COR-L47 (cell line): Measurements from ENCODE around the gene DOK6.
A peak's percentile ranks its signal among the peaks of the same experiment; 100 is the strongest.

Source experiments
- DNase-seq: peaks from one replicate; lab custom pipeline; 2025; lab: John Stamatoyannopoulos, UW

The DOK6 gene

DNA sequence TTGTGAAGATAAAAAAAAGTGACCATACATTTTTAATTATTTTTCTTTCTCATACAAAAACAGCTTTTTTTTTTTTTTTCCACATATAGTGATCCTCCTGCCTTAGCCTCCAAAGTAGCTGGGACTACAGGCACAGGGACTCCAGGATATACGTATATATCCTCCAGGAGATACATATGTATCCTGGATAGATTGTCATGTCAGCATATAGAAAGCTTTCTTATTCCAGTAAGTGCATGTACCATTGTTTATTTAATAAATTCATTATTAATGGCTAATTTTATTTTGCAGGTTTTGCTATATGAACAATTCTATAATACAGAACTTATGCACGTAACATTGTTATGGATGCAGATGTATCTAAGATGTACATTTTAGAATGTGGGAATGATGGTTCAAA lies 138.7 kb downstream of the DOK6 start:
- no peak for DNase-seq

GRCh38 chr18:69556228-69556627 lies 155.5 kb downstream of the DOK6 start:
- DNase-seq, result no peak

DNA sequence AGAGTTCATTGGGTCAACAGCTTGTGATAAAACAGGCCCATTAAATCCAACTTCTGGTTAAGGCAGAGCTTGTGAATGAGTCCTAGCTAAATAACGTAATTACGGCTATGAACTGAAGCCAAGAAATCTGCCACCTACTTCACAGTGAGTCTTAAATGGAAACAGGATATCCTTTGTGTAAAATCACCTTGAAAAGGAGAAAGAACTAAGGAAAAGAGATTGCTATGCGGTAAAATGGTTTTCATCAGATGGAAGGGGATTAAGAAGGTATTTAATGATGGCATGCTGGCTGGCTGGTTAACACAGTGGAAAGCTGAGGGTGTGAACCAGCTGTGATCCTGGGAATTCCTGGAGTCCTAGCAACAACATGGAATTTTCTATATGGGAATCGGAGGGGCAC lies 156.6 kb downstream of the DOK6 start:
- DNase-seq, result no peak

GRCh38 chr18:69558052-69558451 lies 157.4 kb downstream of the DOK6 start:
- DNase-seq, result no peak

DNA sequence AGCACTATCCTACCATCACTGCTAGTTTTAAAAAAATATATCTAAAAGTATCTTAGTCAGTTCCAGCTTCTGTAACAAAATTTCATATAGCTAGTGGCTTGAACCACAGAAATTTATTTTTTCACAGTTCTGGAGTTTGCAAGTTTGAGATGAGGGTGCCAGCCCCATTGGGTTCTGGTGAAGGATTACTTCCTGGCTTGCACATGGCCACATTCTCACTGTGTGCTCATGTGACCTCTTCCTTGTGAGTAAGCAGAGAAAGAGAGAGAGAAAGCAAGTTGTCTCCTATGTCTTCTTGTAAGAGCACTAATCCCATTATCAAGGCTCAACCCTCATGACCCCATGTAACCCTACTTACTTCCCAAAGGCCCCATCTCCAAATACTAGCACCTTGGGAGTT lies 158.9 kb downstream of the DOK6 start:
- no peak for DNase-seq

DNA sequence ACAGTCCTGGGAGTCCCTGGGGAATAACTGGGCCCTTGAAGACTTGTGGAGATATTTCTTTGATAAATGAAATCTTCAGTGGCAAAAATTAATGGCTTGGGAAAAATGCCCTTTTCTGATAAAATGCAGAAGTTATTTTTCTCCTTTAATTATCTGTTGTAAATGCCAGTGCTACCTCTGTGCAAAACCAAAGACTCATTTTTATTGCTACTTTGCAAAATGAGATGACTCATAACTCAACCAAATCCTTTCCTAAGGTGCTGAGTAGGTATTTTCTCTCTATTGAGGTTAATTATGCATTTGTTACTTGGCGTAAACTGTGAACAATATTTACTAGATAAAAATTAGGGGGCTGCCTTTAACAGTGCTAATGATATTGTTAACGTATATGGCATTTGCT lies 163.9 kb downstream of the DOK6 start:
- DNase-seq, result no peak

DNA sequence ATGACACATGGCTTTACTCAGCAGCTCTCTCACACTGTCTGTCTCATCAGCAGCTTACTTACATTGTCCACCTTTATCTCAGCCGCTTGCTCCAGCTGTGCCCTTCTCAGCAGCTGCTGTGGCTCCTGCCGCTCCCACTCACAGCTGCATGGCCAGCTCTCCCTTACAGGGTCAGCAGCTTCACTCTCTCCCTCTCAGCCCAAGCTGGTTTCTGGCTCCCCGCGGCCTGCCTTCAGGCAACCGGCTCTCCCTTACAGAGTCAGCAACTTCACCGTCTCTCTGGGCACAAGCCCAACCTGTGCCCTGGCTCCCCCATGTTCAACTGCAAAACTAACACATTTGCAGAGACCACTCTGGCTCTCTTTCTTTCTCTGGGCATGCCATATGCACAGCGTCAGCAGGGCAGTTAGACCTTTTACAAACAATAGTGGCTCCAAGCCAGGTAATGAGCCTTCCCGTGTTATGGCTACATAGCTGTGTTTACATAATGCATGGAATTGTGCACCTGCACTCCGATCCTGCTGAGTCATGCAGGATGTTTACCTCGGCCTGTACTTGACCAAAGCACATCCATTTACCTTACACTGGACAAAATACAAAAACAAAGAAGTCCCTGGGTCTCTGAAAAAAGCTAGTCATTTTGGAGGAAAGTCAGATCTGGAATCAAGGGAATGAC lies 167.3 kb downstream of the DOK6 start:
- DNase-seq, result peak; percentile 24

- DNase-seq, result no peak
These were observed 168.4 kb downstream of the DOK6 start for GRCh38 chr18:69569133-69569532.

GRCh38 chr18:69574401-69574800 lies 173.7 kb downstream of the DOK6 start:
- no peak for DNase-seq

- DNase-seq, result no peak
These were observed 179.4 kb downstream of the DOK6 start for GRCh38 chr18:69580107-69580506.

- no peak for DNase-seq
These were observed 183.7 kb downstream of the DOK6 start for GRCh38 chr18:69584429-69584828.

GRCh38 chr18:69585696-69586095 lies 185.0 kb downstream of the DOK6 start:
- DNase-seq, result no peak

GRCh38 chr18:69586537-69586936 lies 185.8 kb downstream of the DOK6 start:
- no peak for DNase-seq

- DNase-seq, result no peak
These were observed 187.6 kb downstream of the DOK6 start for GRCh38 chr18:69588301-69588700.

DNA sequence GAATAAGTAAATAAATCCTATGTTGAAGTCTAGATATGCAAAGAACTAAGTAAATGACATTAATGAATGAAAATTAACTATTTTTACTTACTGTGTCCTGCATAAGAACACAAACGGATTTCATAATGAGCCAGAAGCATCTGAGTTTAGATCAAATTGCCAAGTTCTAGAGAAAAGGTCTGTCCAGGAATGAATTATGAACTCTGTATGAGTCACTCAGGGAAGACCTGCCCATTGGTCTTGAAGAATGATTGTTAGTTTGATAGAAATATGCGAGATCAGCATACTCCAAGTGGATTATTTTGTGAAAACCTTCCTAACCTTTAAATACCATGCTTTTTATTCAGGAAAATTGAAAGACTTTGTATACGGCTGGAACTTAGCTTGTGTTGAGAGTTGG lies 189.5 kb downstream of the DOK6 start:
- DNase-seq, result no peak

GRCh38 chr18:69596345-69596744 lies 195.7 kb downstream of the DOK6 start:
- no peak for DNase-seq

DNA sequence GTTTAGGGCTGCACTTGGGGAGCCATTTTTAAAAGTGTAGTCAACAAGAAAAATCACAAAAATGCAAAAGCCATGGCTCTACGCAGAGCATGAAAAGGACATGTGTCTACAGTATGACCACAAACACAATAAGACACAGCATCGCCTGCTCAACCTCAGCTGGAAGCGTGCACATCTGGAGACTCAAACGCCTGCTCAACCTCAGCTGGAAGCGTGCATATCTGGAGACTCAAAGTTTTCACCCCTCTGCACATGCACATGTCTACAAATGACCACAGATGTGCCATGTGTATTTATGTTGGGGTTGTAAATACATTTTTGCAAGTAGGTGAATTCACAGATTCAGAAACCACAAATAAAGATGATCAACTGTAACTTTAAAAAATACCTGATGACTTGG lies 196.9 kb downstream of the DOK6 start:
- DNase-seq, result no peak

GRCh38 chr18:69599377-69599776 lies 198.7 kb downstream of the DOK6 start:
- peak; percentile 82 for DNase-seq

DNA sequence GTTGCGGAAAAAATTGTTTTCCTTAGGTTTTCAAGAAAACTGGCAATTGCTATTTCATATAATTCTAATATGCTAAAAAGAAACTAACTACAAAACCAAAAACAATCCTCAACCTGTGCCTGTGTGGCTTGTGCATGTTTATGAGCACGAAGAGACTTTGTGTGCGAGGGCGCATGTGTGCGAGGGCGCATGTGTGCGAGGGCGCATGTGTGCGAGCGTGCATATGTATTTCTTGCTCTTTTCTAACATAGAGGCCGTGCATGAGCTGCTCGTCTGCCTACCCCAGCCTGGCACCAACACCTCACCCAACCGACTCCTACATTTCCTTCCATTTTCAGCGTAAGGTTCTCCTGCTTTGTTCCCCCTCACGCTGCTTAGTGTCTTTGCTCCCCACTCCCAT lies 211.6 kb downstream of the DOK6 start:
- DNase-seq, result no peak

DNA sequence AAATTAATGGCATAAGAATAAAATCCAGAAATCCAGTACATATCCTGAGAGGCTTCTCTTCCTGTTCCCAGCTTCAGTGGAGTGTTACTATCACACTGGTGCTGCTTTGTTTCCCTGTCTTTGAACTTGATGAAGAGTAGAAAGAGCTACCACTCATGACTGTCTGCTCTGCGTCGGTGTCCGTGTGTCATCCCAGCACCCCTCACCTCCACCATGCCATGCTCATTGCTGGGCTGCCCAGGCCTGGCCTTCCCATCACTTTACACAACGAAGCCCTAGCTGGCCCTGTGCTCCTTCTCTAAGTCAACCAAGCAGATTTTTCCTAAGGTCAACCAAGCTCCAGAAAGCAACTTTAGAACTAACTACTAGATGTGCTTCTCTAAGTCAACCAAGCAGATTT lies 215.4 kb downstream of the DOK6 start:
- no peak for DNase-seq

DNA sequence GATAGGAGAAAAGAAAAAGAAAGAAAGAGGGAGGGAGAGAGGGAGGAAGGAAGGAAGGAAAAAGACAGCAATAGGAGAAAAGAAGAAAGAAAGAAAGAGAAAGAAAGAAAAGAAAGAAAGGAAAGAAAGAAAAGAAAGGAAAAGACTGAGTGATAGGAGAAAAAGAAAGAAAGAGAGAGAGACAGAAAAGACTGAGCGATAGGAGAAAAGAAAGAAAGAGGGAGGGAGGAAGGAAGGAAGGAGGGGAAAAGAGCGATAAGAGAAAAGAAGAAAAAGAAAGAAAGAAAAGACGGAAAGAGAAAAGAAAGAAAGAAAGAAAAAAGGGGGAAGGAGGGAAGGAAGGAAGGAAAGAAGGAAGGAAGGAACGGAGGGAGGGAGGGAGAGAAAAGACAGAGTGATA lies 216.7 kb downstream of the DOK6 start:
- no peak for DNase-seq

DNA sequence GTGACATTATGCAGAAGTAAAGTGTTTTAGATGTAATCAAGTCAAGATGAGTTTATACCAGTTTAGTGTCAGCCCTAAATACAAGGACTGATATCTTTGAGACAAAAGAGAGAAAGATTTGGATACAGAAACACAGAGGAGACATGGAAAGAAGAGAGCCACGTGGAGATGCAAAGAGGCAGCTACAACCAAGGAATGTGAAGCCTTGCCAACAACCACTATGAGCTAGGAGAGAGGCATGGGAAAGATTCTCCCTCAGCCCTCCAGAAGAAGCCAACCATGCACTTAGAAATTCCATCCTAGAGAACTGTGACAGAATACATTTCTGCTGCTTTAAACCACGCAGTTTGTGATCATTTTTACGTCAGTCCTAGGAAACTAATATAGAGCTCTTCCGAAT lies 217.2 kb downstream of the DOK6 start:
- DNase-seq, result no peak

DNA sequence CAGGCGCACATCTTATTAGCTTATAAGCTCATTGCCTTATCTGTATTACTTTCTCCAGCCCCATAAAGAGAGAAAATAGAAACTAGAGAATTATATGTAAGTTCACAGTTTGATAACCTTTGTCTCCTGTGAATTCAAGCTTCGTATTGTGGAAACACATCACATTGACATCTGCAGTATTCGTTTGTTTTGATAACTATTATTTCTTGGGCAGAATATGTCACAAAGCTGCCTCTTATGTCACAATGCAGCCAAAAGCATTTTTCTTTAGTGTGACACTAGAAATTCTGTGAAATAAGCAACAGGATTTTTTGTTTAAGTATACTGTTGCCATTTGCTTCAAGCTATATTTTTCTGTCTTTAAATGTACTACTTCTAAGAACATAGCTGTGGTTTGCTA lies 221.5 kb downstream of the DOK6 start:
- DNase-seq, result no peak

DNA sequence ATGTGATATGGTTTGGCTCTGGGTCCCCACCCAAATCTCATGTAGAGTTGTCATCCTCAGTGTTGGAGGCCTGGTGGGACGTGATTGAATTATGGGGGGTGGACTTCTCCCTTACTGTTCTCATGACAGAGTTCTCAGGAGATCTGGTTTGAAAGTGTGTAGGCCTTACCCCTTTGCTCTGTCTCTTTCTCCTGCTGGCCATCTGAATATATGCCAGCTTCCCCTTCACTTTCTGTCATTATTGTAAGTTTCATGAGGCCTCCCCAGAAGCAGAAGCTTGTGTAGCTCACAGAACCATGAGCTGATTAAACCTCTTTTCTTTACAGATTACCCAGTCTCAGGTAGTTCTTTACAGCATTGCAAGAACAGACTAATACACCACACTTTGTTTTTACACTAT lies 222.3 kb downstream of the DOK6 start:
- DNase-seq, result no peak

GRCh38 chr18:69626171-69626570 lies 225.5 kb downstream of the DOK6 start:
- DNase-seq, result no peak
